HCT116 (cell line): ENCODE data around the gene ACBD3. TPM values are rescaled to one million over a fixed set of nuclear protein-coding genes. Genes with fewer than 3 reads are reported as not detected.

Experiments used
- ATAC-seq: fragments of 200-7000 bp; cut with Tn5 transposase; 2 replicates; pipeline ENCODE4 v1.9.1; 2020; ENCODE audit warnings: mild to moderate bottlenecking, moderate library complexity
- BruUV-seq: library from RNA; stranded (reverse); fragments of 400-500 nt; replicated peaks from 2 replicates; lab custom pipeline; 2021; lab: Mats Ljungman, UMichigan
- CTCF ChIA-PET: fragments of 300-600 bp; sonication (Branson Sonifier 250); formaldehyde crosslinking; loops from one replicate; lab custom pipeline; 2021; ENCODE audit warnings: antibody characterized with exemption; lab: Charles Lee
- POLR2A ChIA-PET: fragments of 300-600, 350-600 bp; sonication (Branson Sonifier 250); formaldehyde crosslinking; loops from one replicate; lab custom pipeline; 2021; ENCODE audit warnings: antibody characterized with exemption; lab: Charles Lee
- RAD21 ChIA-PET, 2 experiments: fragments of 300-600 bp; sonication (Branson Sonifier 250); formaldehyde crosslinking; loops; one replicate each; lab custom pipeline; 2023; ENCODE audit warnings: low total read pairs in 2 of 2; ENCODE audit not compliant: uncharacterized antibody in 2 of 2, unreplicated experiment in 2 of 2, low non-redundant PET in 1 of 2; lab: Charles Lee
- DNase-seq: peaks from one replicate; pipeline ENCODE4 v3.0.0-alpha.2; 2010; ENCODE audit warnings: low read depth, low spot score
- H2AFZ ChIP-seq: fragments of 200-600 bp; shearing (Covaris generic), sonication (generic); 2 replicates; pipeline ENCODE4 v1.6.1; 2017; ENCODE audit warnings: low read depth, mixed run types, mixed read lengths, antibody characterized with exemption, low read length; ENCODE audit not compliant: poor library complexity, severe bottlenecking
- H3K27ac ChIP-seq: 2 replicates; pipeline ENCODE4 v1.5.1; 2012; ENCODE audit warnings: low read depth, low read length
- H3K27me3 ChIP-seq: fragments of 200-600 bp; sonication (generic); 2 replicates; pipeline ENCODE4 v1.6.1; 2016; ENCODE audit warnings: mixed run types, low read length, mixed read lengths; ENCODE audit not compliant: insufficient read depth
- H3K36me3 ChIP-seq, 2 experiments: fragments of 200-500 bp in 1 of 2; fragments of 200-600 bp in 1 of 2; sonication (Bioruptor generic) in 1 of 2; sonication (generic) in 1 of 2; 2 replicates each; pipeline versions ENCODE4 v1.5.1 to v1.6.1; 2014 to 2016; ENCODE audit warnings: low read length in 2 of 2, inconsistent platforms in 1 of 2, mixed read lengths in 1 of 2, mixed run types in 1 of 2; ENCODE audit not compliant: insufficient read depth in 2 of 2, control insufficient read depth in 1 of 2
- H3K4me1 ChIP-seq, 2 experiments: fragments of 200-600 bp in 1 of 2; sonication (generic) in 1 of 2; 2 replicates each; pipeline versions ENCODE4 v1.5.1 to v1.6.1; 2012 to 2017; ENCODE audit warnings: low read length in 2 of 2, inconsistent platforms in 1 of 2, mild to moderate bottlenecking in 1 of 2, mixed read lengths in 1 of 2, mixed run types in 1 of 2, moderate library complexity in 1 of 2; ENCODE audit not compliant: insufficient read depth in 2 of 2, control insufficient read depth in 1 of 2
- H3K4me2 ChIP-seq: fragments of 200-600 bp; sonication (generic); 2 replicates; pipeline ENCODE4 v1.6.1; 2017; ENCODE audit warnings: mixed run types, low read length, mixed read lengths
- H3K4me3 ChIP-seq, 2 experiments: fragments of 200-600 bp in 1 of 2; sonication (generic) in 1 of 2; replicated peaks in 1 of 2; 2 replicates each; pipeline ENCODE4 v1.5.1; 2011 to 2016; ENCODE audit warnings: low read length in 2 of 2, control low read depth in 1 of 2, low read depth in 1 of 2, mild to moderate bottlenecking in 1 of 2, mixed read lengths in 1 of 2, mixed run types in 1 of 2
- H3K79me2 ChIP-seq: fragments of 200-600 bp; sonication (generic); 2 replicates; pipeline ENCODE4 v1.6.1; 2017; ENCODE audit warnings: mild to moderate bottlenecking, mixed run types, low read length, moderate library complexity, mixed read lengths; ENCODE audit not compliant: insufficient read depth
- H3K9ac ChIP-seq: fragments of 200-600 bp; sonication (generic); 2 replicates; pipeline ENCODE4 v1.6.1; 2016; ENCODE audit warnings: low read length, mixed read lengths
- H3K9me2 ChIP-seq: fragments of 200-600 bp; sonication (generic), shearing (Covaris generic); 2 replicates; pipeline ENCODE4 v1.6.1; 2017; ENCODE audit warnings: mixed run types, mild to moderate bottlenecking, moderate library complexity; ENCODE audit not compliant: insufficient read depth
- H3K9me3 ChIP-seq, 2 experiments: fragments of 200-500 bp in 1 of 2; fragments of 200-600 bp in 1 of 2; sonication (Bioruptor generic) in 1 of 2; sonication (generic) in 1 of 2; 2 replicates each; pipeline ENCODE4 v1.6.1; 2014 to 2017; ENCODE audit warnings: low read length in 2 of 2, mixed read lengths in 2 of 2, inconsistent platforms in 1 of 2, low read depth in 1 of 2, mild to moderate bottlenecking in 1 of 2, mixed run types in 1 of 2, moderate library complexity in 1 of 2; ENCODE audit not compliant: control insufficient read depth in 1 of 2, insufficient read depth in 1 of 2
- H4K20me1 ChIP-seq: fragments of 200-600 bp; sonication (generic), shearing (Covaris generic); 2 replicates; pipeline ENCODE4 v1.6.1; 2017; ENCODE audit warnings: mixed run types, mild to moderate bottlenecking, moderate library complexity; ENCODE audit not compliant: insufficient read depth
- CBX3 ChIP-seq: IDR thresholded peaks from 2 replicates; pipeline ENCODE4 v1.6.1; 2012; ENCODE audit warnings: low read depth
- EGR1 ChIP-seq: IDR thresholded peaks from 2 replicates; pipeline ENCODE4 v1.6.1; 2012; ENCODE audit warnings: low read depth
- EZH2 ChIP-seq: fragments of 200-600 bp; sonication (generic); IDR thresholded peaks from 2 replicates; pipeline ENCODE4 v1.6.1; 2017; ENCODE audit warnings: antibody characterized with exemption, mixed run types
- EZH2phosphoT487 ChIP-seq: fragments of 200-600 bp; IDR thresholded peaks from 2 replicates; pipeline ENCODE4 v1.6.1; 2018; ENCODE audit warnings: antibody characterized with exemption, borderline replicate concordance
- FOSL1 ChIP-seq: IDR thresholded peaks from 2 replicates; pipeline ENCODE4 v1.6.1; 2012; ENCODE audit warnings: low read depth
- MAX ChIP-seq: IDR thresholded peaks from 2 replicates; pipeline ENCODE4 v1.6.1; 2012
- POLR2A ChIP-seq: IDR thresholded peaks from 2 replicates; pipeline ENCODE4 v1.7.0; 2011; ENCODE audit warnings: borderline replicate concordance; ENCODE audit not compliant: insufficient read depth, insufficient read length; ENCODE audit errors: extremely low read depth
- RAD21 ChIP-seq: IDR thresholded peaks from 2 replicates; pipeline ENCODE4 v1.6.1; 2012; ENCODE audit warnings: low read depth, mild to moderate bottlenecking
- REST ChIP-seq: IDR thresholded peaks from 2 replicates; pipeline ENCODE4 v1.6.1; 2012; ENCODE audit warnings: low read depth
- SIN3A ChIP-seq: IDR thresholded peaks from 2 replicates; pipeline ENCODE4 v1.6.1; 2012; ENCODE audit warnings: low read depth
- SP1 ChIP-seq: IDR thresholded peaks from 2 replicates; pipeline ENCODE4 v1.6.1; 2012; ENCODE audit warnings: low read depth
- TCF7L2 ChIP-seq: IDR thresholded peaks from 2 replicates; pipeline ENCODE4 v1.7.0; 2011; ENCODE audit warnings: borderline replicate concordance, inconsistent platforms; ENCODE audit not compliant: insufficient read depth, insufficient read length; ENCODE audit errors: extremely low read depth
- YY1 ChIP-seq: IDR thresholded peaks from 2 replicates; pipeline ENCODE4 v1.6.1; 2011; ENCODE audit warnings: low read length, low read depth, moderate library complexity, mild to moderate bottlenecking; ENCODE audit not compliant: insufficient replicate concordance; ENCODE audit errors: extremely low read depth
- ZNF274 ChIP-seq: fragments of 200-500 bp; sonication (Bioruptor generic); IDR thresholded peaks from 2 replicates; pipeline ENCODE4 v1.6.1; 2014; ENCODE audit warnings: mild to moderate bottlenecking, low read depth, low read length, inconsistent platforms
- intact Hi-C: fragments of 100-400 bp; cut with micrococcal nuclease; formaldehyde crosslinking; loops from 2 replicates; pipeline ENCODE4 v1.10.0; 2022
- total RNA-seq: library from RNA; stranded (reverse); gene quantifications from one replicate; pipeline ENCODE4 v1.2.1, GENCODE V29; 2021; ENCODE audit not compliant: unreplicated experiment
- TF ChIP-seq, protein P1 (sequence below): IDR thresholded peaks from 2 replicates; pipeline ENCODE4 v1.6.1; 2011; ENCODE audit warnings: mild to moderate bottlenecking, low read length, moderate library complexity; ENCODE audit not compliant: insufficient replicate concordance; ENCODE audit errors: extremely low read depth
- TF ChIP-seq, protein P2 (sequence below), 3 experiments: fragments of 200-600 bp in 1 of 3; sonication (generic) in 1 of 3; IDR thresholded peaks in 2 of 3; conservative IDR thresholded peaks in 1 of 3; 2 replicates each; pipeline ENCODE4 v1.5.1; 2012 to 2017; ENCODE audit warnings: low read depth in 2 of 3, low read length in 2 of 3, antibody characterized with exemption in 1 of 3, borderline replicate concordance in 1 of 3, control low read depth in 1 of 3, mild to moderate bottlenecking in 1 of 3, mixed read lengths in 1 of 3, mixed run types in 1 of 3, moderate library complexity in 1 of 3; ENCODE audit not compliant: insufficient read depth in 1 of 3
- TF ChIP-seq, protein P3 (sequence below): IDR thresholded peaks from 2 replicates; pipeline ENCODE4 v1.6.1; 2012

ACBD3 gene
- total RNA-seq, 1 experiment from 2014 or later = 29.6 TPM

- H3K79me2 ChIP-seq = no peaks in the 10 kb centered on the region
- no peaks in the 10 kb centered on the region for H3K27me3 ChIP-seq
- ChIA-PET CTCF (interaction anchor here (2.1 kb wide), 1 partner anchor 48 kb away, joined by 6 read pairs; no protein-coding TSS in a partner anchor), POLR2A (no interaction called here), RAD21 (no interaction called here)
- H3K4me2 ChIP-seq = no peak overlapping the region
- peaks cover 14 to 20% of the 10 kb centered on the region in 2 experiments for H3K4me1 ChIP-seq
- no peak overlapping the region for H3K27ac ChIP-seq
- TF ChIP-seq EZH2 (no peak), SP1 (no peak), EZH2phosphoT487 (no peak), MAX (no peak), REST (no peak), EGR1 (no peak), CBX3 (no peak), YY1 (no peak), TCF7L2 (no peak), POLR2A (no peak), SIN3A (no peak), FOSL1 (no peak), ZNF274 (no peak), RAD21 (no peak)
- TF ChIP-seq, protein P1, sequence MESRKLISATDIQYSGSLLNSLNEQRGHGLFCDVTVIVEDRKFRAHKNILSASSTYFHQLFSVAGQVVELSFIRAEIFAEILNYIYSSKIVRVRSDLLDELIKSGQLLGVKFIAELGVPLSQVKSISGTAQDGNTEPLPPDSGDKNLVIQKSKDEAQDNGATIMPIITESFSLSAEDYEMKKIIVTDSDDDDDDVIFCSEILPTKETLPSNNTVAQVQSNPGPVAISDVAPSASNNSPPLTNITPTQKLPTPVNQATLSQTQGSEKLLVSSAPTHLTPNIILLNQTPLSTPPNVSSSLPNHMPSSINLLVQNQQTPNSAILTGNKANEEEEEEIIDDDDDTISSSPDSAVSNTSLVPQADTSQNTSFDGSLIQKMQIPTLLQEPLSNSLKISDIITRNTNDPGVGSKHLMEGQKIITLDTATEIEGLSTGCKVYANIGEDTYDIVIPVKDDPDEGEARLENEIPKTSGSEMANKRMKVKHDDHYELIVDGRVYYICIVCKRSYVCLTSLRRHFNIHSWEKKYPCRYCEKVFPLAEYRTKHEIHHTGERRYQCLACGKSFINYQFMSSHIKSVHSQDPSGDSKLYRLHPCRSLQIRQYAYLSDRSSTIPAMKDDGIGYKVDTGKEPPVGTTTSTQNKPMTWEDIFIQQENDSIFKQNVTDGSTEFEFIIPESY = no peak
- TF ChIP-seq, protein P2, sequence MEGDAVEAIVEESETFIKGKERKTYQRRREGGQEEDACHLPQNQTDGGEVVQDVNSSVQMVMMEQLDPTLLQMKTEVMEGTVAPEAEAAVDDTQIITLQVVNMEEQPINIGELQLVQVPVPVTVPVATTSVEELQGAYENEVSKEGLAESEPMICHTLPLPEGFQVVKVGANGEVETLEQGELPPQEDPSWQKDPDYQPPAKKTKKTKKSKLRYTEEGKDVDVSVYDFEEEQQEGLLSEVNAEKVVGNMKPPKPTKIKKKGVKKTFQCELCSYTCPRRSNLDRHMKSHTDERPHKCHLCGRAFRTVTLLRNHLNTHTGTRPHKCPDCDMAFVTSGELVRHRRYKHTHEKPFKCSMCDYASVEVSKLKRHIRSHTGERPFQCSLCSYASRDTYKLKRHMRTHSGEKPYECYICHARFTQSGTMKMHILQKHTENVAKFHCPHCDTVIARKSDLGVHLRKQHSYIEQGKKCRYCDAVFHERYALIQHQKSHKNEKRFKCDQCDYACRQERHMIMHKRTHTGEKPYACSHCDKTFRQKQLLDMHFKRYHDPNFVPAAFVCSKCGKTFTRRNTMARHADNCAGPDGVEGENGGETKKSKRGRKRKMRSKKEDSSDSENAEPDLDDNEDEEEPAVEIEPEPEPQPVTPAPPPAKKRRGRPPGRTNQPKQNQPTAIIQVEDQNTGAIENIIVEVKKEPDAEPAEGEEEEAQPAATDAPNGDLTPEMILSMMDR (IDR thresholded peaks at IDR 0.05 in 2 of 3, conservative IDR thresholded peaks at IDR 0.05 in 1 of 3; ENCODE audit: borderline replicate concordance in 1 of 3, insufficient read depth in 1 of 3, low read depth in 2 of 3, low read length in 2 of 3) = no peak
- TF ChIP-seq, protein P3, sequence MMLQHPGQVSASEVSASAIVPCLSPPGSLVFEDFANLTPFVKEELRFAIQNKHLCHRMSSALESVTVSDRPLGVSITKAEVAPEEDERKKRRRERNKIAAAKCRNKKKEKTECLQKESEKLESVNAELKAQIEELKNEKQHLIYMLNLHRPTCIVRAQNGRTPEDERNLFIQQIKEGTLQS = no peak
- H3K36me3 ChIP-seq = no peaks in the 10 kb centered on the region
- no peaks in the 10 kb centered on the region for H3K9me3 ChIP-seq
- ATAC-seq (no peak), DNase-seq (no peak)
- intact Hi-C loops = no loop called here
- no peaks in the 10 kb centered on the region for H4K20me1 ChIP-seq
- no peak overlapping the region for H3K4me3 ChIP-seq
- H3K9me2 ChIP-seq = no peaks in the 10 kb centered on the region
- H3K9ac ChIP-seq = no peak overlapping the region
- BruUV-seq = no TSS peak
- H2AFZ ChIP-seq = no peak overlapping the region
These were observed 73.9 kb downstream of the ACBD3 start for GRCh38 chr1:226112626-226113025.
